Posterior vena cava (tissue), 2 donors: Measurements from ENCODE around the gene ELOVL7. TPM values are rescaled to one million over a fixed set of nuclear protein-coding genes. Genes with fewer than 3 reads are reported as not detected.
"Not testable (repeated sequence)": the region's sequence is repeated elsewhere in the genome, so short reads cannot be mapped to it uniquely, and the experiment has no call there.

Experiments used
- DNase-seq: peaks from one replicate; pipeline ENCODE4 v3.0.0-alpha.2; 2020; ENCODE audit warnings: low spot score
- intact Hi-C, 2 donors: fragments of 100-400 bp; cut with DNase I; formaldehyde crosslinking; loops; one replicate each; pipeline versions ENCODE4 v1.14.1 to v1.14.2; 2022 to 2023
- total RNA-seq, 2 donors: library from RNA; stranded (reverse); fragmentation: NEBNext Ultra II Directional; extraction: Animal tissue kit (Norgen Biotek cat#: 25700); gene quantifications; one replicate each; pipeline ENCODE4 v1.2.1, GENCODE V29; 2021
- donor health status: DM: yes; HTN: yes; CAD: no.
- donor health status: DM: yes; HTN: yes; CAD: no.

Gene ELOVL7
- total RNA-seq, 2 donors from 2014 or later: 2.7 to 4.3 TPM

DNA sequence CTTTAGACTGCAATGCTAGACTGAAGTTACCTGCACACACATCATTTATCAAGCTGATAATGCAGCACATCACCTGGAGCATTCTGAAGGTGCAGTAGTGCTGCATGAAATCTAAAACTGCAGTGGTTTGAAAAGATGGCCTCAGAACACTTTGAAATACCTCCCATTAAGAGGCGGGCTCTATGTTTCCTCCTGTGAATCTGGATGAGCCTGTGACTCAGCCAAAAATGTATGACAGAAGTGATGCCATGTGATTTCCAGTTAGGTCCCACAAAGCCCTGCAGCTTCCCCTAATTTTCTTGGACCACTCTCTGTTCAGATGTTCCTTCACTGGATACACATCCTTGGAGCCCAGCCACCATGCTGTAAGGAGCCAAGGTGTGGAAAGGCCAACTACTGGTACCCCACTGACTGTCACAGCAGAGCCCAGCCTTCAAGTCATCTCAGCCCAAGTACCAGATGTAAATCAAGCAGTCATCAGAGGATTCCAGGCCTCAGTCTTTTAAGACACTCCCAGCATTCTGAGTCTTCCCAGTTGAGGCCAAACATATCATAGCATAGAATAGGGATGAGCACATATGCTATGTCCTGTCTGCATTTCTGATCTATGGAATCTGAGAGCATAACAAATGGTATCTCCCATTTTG, 116.9 kb downstream of the ELOVL7 start:
- no peak for DNase-seq
- intact Hi-C loops: no loop called here

- no peak for DNase-seq
- intact Hi-C loops: no loop called here
These were observed 119.9 kb downstream of the ELOVL7 start for GRCh38 chr5:60724126-60724525.

DNA sequence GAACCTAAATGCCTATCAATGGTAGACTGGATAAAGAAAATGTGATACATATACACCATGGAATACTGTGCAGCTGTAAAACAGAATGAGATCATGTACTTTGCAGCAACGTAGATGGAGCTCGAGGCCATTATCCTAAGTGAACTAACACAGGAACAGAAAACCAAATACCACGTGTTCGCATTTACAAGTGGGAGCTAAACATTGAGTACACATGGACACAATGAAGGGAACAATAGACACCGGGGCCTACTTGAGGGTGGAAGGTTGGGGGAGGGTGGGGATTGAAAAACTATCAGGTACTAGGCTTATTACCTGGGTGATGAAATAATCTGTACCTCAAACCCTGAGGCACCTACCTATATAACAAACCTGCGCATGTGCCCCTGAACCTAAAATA, 121.7 kb downstream of the ELOVL7 start:
- intact Hi-C loops: no loop called here
- DNase-seq: no peak

GRCh38 chr5:60719329-60719728, 124.7 kb downstream of the ELOVL7 start:
- no peak for DNase-seq
- intact Hi-C loops: no loop called here

GRCh38 chr5:60718166-60718892, 125.7 kb downstream of the ELOVL7 start:
- DNase-seq: no peak
- intact Hi-C loops: no loop called here

DNA sequence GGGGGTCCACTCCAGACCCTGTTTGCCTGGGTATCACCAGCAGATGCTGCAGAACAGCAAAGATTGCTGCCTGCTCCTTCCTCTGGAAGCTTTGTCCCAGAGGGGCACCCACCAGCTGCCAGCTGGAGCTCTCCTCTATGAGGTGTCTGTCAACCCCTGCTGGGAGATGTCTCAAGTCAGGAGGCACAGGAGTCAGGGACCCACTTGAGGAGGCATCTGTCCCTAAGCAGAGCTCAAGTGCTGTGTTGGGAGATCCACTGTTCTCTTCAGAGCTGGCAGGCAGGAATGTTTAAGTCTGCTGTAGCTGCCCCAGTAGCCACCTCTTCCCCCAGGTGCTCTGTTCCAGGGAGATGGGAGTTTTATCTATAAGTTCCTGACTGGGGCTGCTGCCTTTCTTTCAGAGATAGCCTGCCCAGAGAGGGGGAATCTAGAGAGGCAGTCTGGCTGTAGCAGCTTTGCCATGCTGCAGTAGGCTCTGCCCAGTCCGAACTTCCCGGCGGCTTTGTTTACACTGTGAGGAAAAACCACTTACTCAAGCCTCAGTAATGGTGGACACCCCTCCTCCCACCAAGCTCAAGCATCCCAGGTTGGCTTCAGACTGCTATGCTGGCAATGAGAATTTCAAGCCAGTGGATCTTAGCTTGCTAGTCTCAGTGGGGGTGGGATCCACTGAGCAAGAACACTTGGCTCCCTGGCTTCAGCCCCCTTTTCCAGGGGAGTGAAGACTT, 128.7 kb downstream of the ELOVL7 start:
- intact Hi-C loops, DNase-seq: not testable (repeated sequence)

GRCh38 chr5:60712950-60713349, 131.1 kb downstream of the ELOVL7 start:
- intact Hi-C loops: no loop called here
- DNase-seq: no peak

- intact Hi-C loops, DNase-seq: not testable (repeated sequence)
These were observed 132.2 kb downstream of the ELOVL7 start for GRCh38 chr5:60711892-60712291.

DNA sequence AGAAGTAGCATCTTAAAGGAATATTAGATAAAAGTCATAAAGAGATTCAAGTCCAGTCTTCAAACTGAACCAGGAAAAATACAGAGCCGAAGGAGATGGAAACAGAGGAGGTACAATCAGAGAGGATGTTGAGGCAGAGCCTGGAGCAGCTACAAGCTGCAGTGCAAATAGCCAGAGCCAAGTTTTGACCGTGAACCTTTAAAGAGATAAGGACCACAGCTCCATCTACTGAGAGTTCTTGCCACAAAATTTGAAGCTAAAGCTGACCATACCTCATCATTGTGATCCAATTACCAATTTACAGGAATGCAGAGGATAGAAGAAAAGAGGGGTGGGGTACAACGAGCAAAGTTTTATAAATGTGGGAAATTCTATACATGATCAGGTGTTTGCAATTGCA, 133.7 kb downstream of the ELOVL7 start:
- DNase-seq: no peak
- intact Hi-C loops: no loop called here

DNA sequence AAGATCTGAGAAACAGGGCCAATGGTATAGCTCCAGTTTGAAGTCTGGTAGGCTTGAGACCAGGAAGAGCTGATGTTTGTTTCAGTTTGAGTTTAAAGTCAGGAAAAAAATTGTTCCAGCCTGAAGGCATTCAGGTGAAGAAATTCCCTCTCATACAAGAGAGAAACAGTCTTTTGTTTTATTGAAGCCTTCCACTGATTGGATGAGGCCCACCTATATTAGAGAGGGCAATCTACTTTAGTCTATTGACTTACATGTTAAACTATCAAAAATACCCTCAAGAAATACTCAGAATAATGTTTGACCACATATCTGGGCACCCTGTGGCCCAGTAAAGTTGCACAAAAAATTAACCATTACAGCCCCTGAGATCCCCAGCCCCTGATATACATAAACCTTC, 138.9 kb downstream of the ELOVL7 start:
- no peak for DNase-seq
- intact Hi-C loops: no loop called here

GRCh38 chr5:60703944-60704343, 140.1 kb downstream of the ELOVL7 start:
- no peak for DNase-seq
- intact Hi-C loops: no loop called here

Other genes starting within 250 kb of the ELOVL7 start
- gene DEPDC1B, start 144.1 kb downstream of the ELOVL7 start, total RNA-seq: under 1 TPM; 0.37 to 0.67 TPM
- 10 to 100 TPM in 1 of 2 donors, 1 to 10 TPM in 1; 9.4 to 12.2 TPM for gene ERCC8, start 100.8 kb upstream of the ELOVL7 start, total RNA-seq
- gene NDUFAF2, start 100.9 kb upstream of the ELOVL7 start, total RNA-seq: 10 to 100 TPM; 28.3 to 45.0 TPM